ENCODE results near the gene NOL7. TPM values are rescaled to one million over a fixed set of nuclear protein-coding genes. Genes with fewer than 3 reads are reported as not detected.

Gene NOL7
- polyA plus RNA-seq, 1 experiment: 20.1 TPM

DNA sequence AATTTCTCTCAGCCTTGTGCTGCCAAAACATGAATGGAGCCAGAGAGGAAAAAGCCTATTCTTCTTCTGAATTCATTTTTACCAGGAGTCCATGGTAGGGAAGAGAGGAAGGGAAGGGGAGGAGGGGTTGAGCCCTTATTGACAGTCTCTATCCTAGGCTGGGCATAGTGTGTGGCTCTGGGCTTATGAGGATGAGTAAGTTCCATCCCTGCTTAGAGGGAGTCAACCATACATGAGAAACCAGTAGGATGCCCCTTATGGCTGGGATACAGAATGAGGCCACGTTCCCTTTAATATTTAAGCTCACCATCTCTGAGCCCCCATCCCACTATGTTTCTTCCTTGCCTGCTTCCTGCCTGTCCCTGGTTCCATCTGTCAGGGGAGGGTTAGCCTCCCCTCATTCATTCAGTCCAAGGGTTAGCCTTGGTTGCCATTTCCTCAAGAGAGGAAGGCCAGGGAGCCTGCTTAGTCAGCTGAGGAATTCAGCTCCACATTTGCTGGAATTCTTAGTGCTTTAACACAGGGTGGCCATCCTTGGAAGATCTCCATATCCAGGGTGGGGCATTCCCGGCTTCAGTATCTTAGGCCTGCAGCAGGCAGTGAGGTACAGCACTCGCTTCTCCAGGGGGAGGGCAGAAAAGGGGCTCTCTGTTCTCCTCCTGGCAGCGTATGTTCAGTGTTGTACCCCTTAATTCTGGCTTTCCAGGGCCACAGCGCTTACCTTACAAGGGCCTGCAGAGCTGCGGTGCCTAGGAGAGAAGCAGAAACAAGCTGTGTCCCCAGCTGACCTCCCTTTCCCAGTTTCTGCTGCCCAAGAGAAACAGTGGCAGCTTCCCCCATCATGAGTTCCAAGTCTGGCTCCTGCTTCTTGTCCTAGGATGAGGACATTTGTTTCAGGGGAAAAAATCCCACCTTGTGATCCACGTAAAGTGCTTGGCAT is 28.3 kb upstream of the NOL7 start:
- TF ChIP-seq, protein P1, sequence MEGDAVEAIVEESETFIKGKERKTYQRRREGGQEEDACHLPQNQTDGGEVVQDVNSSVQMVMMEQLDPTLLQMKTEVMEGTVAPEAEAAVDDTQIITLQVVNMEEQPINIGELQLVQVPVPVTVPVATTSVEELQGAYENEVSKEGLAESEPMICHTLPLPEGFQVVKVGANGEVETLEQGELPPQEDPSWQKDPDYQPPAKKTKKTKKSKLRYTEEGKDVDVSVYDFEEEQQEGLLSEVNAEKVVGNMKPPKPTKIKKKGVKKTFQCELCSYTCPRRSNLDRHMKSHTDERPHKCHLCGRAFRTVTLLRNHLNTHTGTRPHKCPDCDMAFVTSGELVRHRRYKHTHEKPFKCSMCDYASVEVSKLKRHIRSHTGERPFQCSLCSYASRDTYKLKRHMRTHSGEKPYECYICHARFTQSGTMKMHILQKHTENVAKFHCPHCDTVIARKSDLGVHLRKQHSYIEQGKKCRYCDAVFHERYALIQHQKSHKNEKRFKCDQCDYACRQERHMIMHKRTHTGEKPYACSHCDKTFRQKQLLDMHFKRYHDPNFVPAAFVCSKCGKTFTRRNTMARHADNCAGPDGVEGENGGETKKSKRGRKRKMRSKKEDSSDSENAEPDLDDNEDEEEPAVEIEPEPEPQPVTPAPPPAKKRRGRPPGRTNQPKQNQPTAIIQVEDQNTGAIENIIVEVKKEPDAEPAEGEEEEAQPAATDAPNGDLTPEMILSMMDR (IDR thresholded peaks at IDR 0.05; ENCODE audit: insufficient read depth, low read depth, low read length): no peak
- H3K4me3 ChIP-seq (ENCODE audit: low read depth, low read length): no peak overlapping the region
- ChIA-PET CTCF (interaction anchor here (1.0 kb wide), 1 partner anchor 22 kb away, joined by 3 read pairs; no protein-coding TSS in a partner anchor), POLR2A (no interaction called here)
- no peak for DNase-seq (ENCODE audit: low read depth)
- no peaks in the 10 kb centered on the region for H3K27me3 ChIP-seq (ENCODE audit: control insufficient read depth, insufficient read depth, low read length)
- H3K36me3 ChIP-seq (ENCODE audit: control insufficient read depth, insufficient read depth, low read length): 0 out of 2 replicates have a peak, but pooled peaks cover 1% of the 10 kb centered on the region

DNA sequence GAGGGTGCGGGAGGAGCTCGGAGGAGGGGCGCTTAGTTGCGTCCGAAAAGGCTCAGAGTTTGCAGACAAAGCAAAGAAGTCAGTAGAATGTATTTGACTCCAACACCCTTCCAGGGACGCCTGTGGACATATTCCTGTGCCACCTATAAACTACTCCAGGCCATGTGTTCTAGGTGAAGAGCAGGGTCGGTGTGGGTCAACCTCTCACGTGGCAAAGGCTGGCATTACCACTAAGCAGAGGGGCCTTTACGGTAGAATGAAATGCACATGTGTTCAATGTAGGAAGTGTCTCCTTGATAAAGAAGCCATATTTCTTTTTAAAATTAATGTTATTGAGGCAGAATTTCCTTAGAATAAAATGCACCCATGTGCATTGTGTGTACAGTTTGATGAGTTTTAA is 25.3 kb upstream of the NOL7 start:
- TF ChIP-seq, protein P1 (IDR thresholded peaks at IDR 0.05; ENCODE audit: insufficient read depth, low read depth, low read length): no peak
- peaks cover 1% of the 10 kb centered on the region; the same call in 1 of the 2 replicates for H3K36me3 ChIP-seq (ENCODE audit: control insufficient read depth, insufficient read depth, low read length)
- DNase-seq (ENCODE audit: low read depth): no peak
- no peak overlapping the region for H3K4me3 ChIP-seq (ENCODE audit: low read depth, low read length)
- no peaks in the 10 kb centered on the region for H3K27me3 ChIP-seq (ENCODE audit: control insufficient read depth, insufficient read depth, low read length)
- CTCF ChIA-PET: interaction anchor here (0.8 to 1.9 kb wide), 2 partner anchors 15 kb away, joined by 4 to 11 read pairs; partner anchors contain the start of gene SIRT5
- POLR2A ChIA-PET: no interaction called here

DNA sequence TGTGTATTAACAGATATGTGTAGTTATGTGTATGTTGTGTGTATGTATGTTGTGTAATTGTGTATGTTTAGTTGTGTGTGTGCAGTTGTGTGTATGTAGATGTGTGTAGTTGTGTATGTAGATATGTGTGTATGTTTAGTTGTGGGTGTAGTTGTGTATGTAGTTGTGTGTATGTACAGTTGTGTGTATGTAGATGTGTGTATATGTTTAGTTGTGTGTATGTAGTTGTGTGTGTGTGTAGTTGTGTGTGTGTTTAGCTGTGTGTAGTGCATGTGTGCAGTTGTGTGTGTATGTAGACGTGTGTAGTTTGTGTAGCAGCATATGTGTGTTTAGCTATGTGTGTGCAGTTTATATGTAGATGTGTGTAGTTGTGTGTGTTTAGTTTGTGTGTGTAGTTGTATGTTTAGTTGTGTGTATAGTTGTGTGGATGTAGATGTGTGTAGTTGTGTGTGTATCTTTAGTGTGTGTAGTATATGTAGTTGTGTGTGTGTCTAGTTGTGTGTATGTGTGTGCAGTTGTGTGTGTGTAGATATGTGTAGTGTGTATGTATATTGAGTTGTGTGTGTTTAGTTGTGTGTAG is 24.5 kb upstream of the NOL7 start:
- no peak for DNase-seq (ENCODE audit: low read depth)
- Histone ChIP-seq H3K4me3 (ENCODE audit: low read depth, low read length) (no peak overlapping the region), H3K36me3 (ENCODE audit: control insufficient read depth, insufficient read depth, low read length) (peaks cover 1% of the 10 kb centered on the region; the same call in 1 of the 2 replicates), H3K27me3 (ENCODE audit: control insufficient read depth, insufficient read depth, low read length) (no peaks in the 10 kb centered on the region)
- ChIA-PET POLR2A (no interaction called here), CTCF (interaction anchor here (0.8 kb wide), 1 partner anchor 16 kb away, joined by 4 read pairs; no protein-coding TSS in a partner anchor)
- TF ChIP-seq, protein P1 (IDR thresholded peaks at IDR 0.05; ENCODE audit: insufficient read depth, low read depth, low read length): no peak

DNA sequence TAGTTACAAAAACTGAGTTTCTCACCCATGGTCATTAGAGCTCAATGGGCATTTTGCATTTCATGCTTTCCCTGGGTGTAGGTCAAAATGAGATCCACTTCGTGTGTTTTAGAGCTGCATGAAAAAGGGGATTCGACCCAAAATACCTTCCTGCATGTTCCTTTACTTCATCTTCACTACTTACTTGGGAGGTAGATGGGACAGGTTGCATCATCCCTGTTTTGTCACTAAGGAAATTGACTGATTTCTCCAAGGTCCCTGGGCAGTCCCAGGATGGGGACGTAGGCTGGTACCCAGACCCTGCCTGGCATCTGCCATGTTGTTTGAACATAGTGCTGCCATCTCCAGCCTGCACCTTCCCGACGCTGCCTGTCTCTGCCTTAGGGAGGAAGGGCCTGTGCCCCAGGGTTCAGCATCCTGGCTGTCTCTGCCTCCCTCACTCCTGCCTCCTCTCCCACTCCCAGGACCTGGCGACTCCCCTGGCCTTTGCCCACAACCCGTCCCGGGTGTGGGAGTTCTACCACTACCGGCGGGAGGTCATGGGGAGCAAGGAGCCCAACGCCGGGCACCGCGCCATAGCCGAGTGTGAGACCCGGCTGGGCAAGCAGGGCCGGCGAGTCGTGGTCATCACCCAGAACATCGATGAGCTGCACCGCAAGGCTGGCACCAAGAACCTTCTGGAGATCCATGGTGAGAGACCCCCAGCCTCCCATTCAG is 23.8 kb upstream of the NOL7 start:
- peaks cover 1% of the 10 kb centered on the region; the same call in 1 of the 2 replicates for H3K36me3 ChIP-seq (ENCODE audit: control insufficient read depth, insufficient read depth, low read length)
- no peak for DNase-seq (ENCODE audit: low read depth)
- ChIA-PET POLR2A (no interaction called here), CTCF (interaction anchor here (0.6 kb wide), 1 partner anchor 621 kb away, joined by 3 read pairs; no protein-coding TSS in a partner anchor)
- no peaks in the 10 kb centered on the region for H3K27me3 ChIP-seq (ENCODE audit: control insufficient read depth, insufficient read depth, low read length)
- no peak overlapping the region for H3K4me3 ChIP-seq (ENCODE audit: low read depth, low read length)
- TF ChIP-seq, protein P1 (IDR thresholded peaks at IDR 0.05; ENCODE audit: insufficient read depth, low read depth, low read length): no peak
